ENCODE data around the gene MAX. TPM values are rescaled to one million over a fixed set of nuclear protein-coding genes. Genes with fewer than 3 reads are reported as not detected.

Gene MAX
- total and polyA plus RNA-seq, 2 donors (not counting 1 experiment from before 2014, with no cell fraction given) = 98.6 to 130 TPM

- CTCF ChIA-PET = interaction anchor here (1.2 kb wide), 1 partner anchor 129 kb away, joined by 3 read pairs; no protein-coding TSS in a partner anchor
- H3K27ac Mint-ChIP-seq = no peak overlapping the region
- TF ChIP-seq CTCF (IDR thresholded peaks at IDR 0.05) (no peak), EZH2 (IDR thresholded peaks at IDR 0.05; ENCODE audit: borderline replicate concordance, insufficient read depth, low read depth, low read length, poor library complexity, severe bottlenecking) (no peak)
Observed at GRCh38 chr14:65035049-65035448, 67.3 kb downstream of the MAX start.

GRCh38 chr14:65034021-65034420 lies 68.3 kb downstream of the MAX start:
- Histone ChIP-seq H3K36me3 (replicated peaks in 1 of 2; ENCODE audit: control extremely low read depth in 1 of 2, control insufficient read depth in 1 of 2, extremely low read depth in 1 of 2, insufficient read depth in 2 of 2, low read length in 1 of 2) (peaks cover 0 to 8% of the 10 kb centered on the region in 2 experiments), H3K9me3 (ENCODE audit: control extremely low read depth in 1 of 3, control insufficient read depth in 2 of 3, insufficient read depth in 1 of 3, low read length in 2 of 3) (no peaks in the 10 kb centered on the region), H3K9ac (ENCODE audit: low read length) (no peak overlapping the region), H3K27me3 (replicated peaks in 1 of 4; ENCODE audit: control extremely low read depth in 1 of 4, control insufficient read depth in 3 of 4, insufficient read depth in 4 of 4, low read length in 3 of 4) (no peaks in the 10 kb centered on the region), H2AFZ (ENCODE audit: insufficient read depth, low read depth, low read length, poor library complexity, severe bottlenecking) (no peak overlapping the region), H3K79me2 (ENCODE audit: control insufficient read depth, insufficient read depth, low read length) (no peaks in the 10 kb centered on the region), H3K4me1 (ENCODE audit: control insufficient read depth in 2 of 2, insufficient read depth in 2 of 2, low read length in 2 of 2) (no peaks in the 10 kb centered on the region), H3K27ac (ENCODE audit: low read length in 2 of 2) (no peak overlapping the region), H3K4me2 (replicated peaks; ENCODE audit: low read depth, low read length, poor library complexity, severe bottlenecking) (no peak overlapping the region), H3K4me3 (ENCODE audit: control extremely low read depth in 1 of 5, extremely low read depth in 1 of 5, insufficient read depth in 1 of 5, low read depth in 2 of 5, low read length in 4 of 5) (no peak overlapping the region), H4K20me1 (ENCODE audit: control insufficient read depth, insufficient read depth, low read length, poor library complexity, severe bottlenecking) (no peaks in the 10 kb centered on the region)
- H3K4me3 Mint-ChIP-seq = no peak overlapping the region
- CTCF ChIA-PET = interaction anchor here (0.6 to 1.2 kb wide), 2 partner anchors 72 to 130 kb away, joined by 3 to 6 read pairs; no protein-coding TSS in a partner anchor
- H3K27ac Mint-ChIP-seq = no peak overlapping the region
- DNase-seq (no peak), ATAC-seq (ENCODE audit: low read depth) (no peak)
- H3K9me3 Mint-ChIP-seq (ENCODE audit: insufficient read depth) = no peaks in the 10 kb centered on the region
- POLR2A ChIA-PET = no interaction called here
- intact Hi-C loops (cut with micrococcal nuclease) = no loop called here
- WGBS (ENCODE audit: insufficient coverage) = 100% methylated on average over 3 of the region's 4 CpGs
- no peaks in the 10 kb centered on the region for H3K27me3 Mint-ChIP-seq
- H3K4me1 Mint-ChIP-seq = no peaks in the 10 kb centered on the region
- TF ChIP-seq CTCF (IDR thresholded peaks at IDR 0.05) = no peak

More at GRCh38 chr14:65035049-65035448, 67.3 kb downstream of the MAX start:
- no peaks in the 10 kb centered on the region for H3K4me1 Mint-ChIP-seq
- Histone ChIP-seq H2AFZ (ENCODE audit: insufficient read depth, low read depth, low read length, poor library complexity, severe bottlenecking) (no peak overlapping the region), H3K4me3 (ENCODE audit: control extremely low read depth in 1 of 5, extremely low read depth in 1 of 5, insufficient read depth in 1 of 5, low read depth in 2 of 5, low read length in 4 of 5) (no peak overlapping the region), H3K27me3 (replicated peaks in 1 of 4; ENCODE audit: control extremely low read depth in 1 of 4, control insufficient read depth in 3 of 4, insufficient read depth in 4 of 4, low read length in 3 of 4) (no peaks in the 10 kb centered on the region), H3K79me2 (ENCODE audit: control insufficient read depth, insufficient read depth, low read length) (no peaks in the 10 kb centered on the region), H4K20me1 (ENCODE audit: control insufficient read depth, insufficient read depth, low read length, poor library complexity, severe bottlenecking) (no peaks in the 10 kb centered on the region), H3K4me2 (replicated peaks; ENCODE audit: low read depth, low read length, poor library complexity, severe bottlenecking) (no peak overlapping the region), H3K9me3 (ENCODE audit: control extremely low read depth in 1 of 3, control insufficient read depth in 2 of 3, insufficient read depth in 1 of 3, low read length in 2 of 3) (no peaks in the 10 kb centered on the region), H3K27ac (ENCODE audit: low read length in 2 of 2) (no peak overlapping the region), H3K4me1 (ENCODE audit: control insufficient read depth in 2 of 2, insufficient read depth in 2 of 2, low read length in 2 of 2) (no peaks in the 10 kb centered on the region), H3K9ac (ENCODE audit: low read length) (no peak overlapping the region), H3K36me3 (replicated peaks in 1 of 2; ENCODE audit: control extremely low read depth in 1 of 2, control insufficient read depth in 1 of 2, extremely low read depth in 1 of 2, insufficient read depth in 2 of 2, low read length in 1 of 2) (peaks cover 0 to 6% of the 10 kb centered on the region in 2 experiments)
- no peak for ATAC-seq (ENCODE audit: low read depth)
- WGBS (ENCODE audit: insufficient coverage) = 94% methylated on average over 2 of the region's 4 CpGs
- H3K9me3 Mint-ChIP-seq (ENCODE audit: insufficient read depth) = no peaks in the 10 kb centered on the region
- DNase-seq = no peak
- no peaks in the 10 kb centered on the region for H3K27me3 Mint-ChIP-seq
- intact Hi-C loops (cut with micrococcal nuclease) = no loop called here
- no peak overlapping the region for H3K4me3 Mint-ChIP-seq
- POLR2A ChIA-PET = interaction anchor here (0.7 kb wide), 1 partner anchor 42 kb away, joined by 5 read pairs; no protein-coding TSS in a partner anchor
